Fibroblast of upper back skin (primary cell): ENCODE data around the gene IL4R.
"Not testable (repeated sequence)": the region's sequence is repeated elsewhere in the genome, so short reads cannot be mapped to it uniquely, and the experiment has no call there.

Source experiments
- DNase-seq: peaks from one replicate; pipeline ENCODE4 v3.0.0-alpha.2; 2013

IL4R gene

DNA sequence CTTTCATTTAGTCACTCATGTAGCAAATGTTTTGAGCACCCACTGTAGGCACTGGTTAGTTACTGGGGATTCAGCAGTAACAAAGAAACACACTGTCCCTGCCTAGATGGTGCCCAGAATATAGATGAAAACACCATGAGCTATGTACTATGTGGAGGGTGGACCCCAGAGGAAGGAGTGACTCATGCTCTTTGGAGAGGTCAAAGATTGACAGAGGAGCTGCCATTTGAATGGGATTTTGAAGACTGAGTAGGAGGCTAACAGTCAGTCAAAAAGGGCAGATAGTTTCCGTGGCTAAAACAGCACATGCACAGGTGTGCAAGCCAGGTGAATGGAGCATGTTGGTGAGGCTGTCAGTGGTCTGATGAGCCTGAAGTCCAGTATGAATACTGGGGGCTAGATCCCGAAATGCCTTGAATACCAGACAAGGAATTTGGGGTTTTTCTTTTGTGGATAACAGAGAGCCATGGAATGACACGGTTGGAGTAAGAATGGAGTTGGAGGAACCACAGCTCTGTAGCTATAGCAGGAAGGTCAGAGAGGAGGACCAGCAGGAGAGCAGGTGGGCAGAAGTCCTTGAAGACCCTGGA, 94.3 kb downstream of the IL4R start:
- DNase-seq, result peak; percentile 26

DNA sequence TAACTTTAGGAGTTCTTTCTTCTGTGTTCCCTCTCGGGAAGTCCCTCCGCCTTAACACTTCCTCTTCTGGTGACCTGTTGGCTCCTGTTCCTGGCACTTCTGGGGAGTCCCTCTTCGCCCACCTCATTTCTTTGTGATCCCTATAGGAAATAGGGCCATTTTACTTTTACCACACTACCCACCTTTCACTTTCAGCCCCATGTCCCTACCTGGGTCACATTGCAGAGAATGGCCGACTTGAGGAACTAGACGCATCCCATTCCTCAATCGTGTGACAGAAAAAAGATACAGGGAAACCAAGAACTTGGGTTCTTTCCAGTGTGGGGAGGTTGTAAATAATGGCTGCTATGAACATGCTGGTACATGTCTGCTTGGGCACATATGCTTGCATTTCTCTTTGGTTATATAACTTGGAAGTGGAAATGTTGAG, 94.8 kb downstream of the IL4R start:
- no peak for DNase-seq

DNA sequence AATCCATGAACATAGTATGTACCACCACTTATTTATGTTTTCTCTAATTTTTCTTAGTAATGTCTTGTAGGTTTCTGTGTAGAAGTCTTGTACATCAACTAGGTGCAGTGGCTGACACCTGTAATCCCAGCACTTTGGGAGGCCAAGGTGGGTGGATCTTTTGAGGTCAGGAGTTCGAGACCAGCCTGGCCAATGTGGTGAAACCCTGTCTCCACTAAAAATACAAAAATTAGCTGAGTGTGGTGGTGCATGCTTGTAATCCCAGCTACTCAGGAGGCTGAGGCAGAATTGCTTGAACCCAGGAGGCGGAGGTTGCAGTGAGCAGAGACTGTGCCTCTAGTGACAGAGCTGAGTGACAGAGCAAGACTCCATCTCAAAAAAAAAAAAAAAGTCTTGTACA, 96.2 kb downstream of the IL4R start:
- DNase-seq, result not testable (repeated sequence)

DNA sequence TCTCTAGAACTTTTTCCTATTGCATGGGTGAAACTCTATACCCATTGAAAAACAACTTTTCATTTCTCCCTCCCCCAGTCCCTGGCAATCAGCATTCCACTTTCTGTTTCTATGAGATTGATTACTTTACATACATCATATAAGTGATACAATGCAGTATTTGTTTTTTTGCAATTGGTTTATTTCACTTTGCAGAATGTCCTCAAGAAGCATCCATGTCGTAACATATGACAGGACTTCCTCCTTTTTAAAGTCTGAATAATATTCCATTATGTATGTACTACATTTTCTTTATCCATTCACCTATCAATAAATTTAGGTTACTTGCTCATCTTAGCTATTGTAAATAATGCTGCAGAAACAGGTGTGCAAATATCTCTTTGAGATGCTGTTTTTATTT, 97.0 kb downstream of the IL4R start:
- DNase-seq, result no peak

DNA sequence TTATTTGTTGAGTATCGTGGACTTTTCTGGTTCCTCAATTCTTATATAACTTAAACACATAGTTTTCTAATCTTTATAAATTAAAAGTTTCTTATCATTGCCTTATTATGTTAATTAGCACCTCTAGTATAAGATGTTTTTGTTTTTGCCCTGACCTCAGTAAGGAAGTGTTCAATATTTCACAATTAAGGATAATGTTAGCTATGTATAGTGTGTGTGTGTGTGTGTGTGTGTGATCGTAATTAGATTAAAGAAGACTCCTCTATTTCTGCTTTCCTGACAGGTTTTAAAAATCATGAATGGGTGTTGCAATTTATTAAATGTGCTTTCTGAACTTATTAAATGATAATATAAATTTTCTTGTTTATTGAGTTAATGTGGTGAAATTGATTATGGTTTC, 100.2 kb downstream of the IL4R start:
- DNase-seq, result no peak
